Effector CD4-positive, alpha-beta T cell (primary cell): ENCODE data around the gene RARB.

Source experiments
- DNase-seq: peaks from one replicate; pipeline ENCODE4 v3.0.0-alpha.2; 2020

Gene RARB

GRCh38 chr3:25423780-25424588, 4.1 kb upstream of the RARB start:
- DNase-seq, result no peak

GRCh38 chr3:25424614-25425013, 3.4 kb upstream of the RARB start:
- DNase-seq, result no peak

DNA sequence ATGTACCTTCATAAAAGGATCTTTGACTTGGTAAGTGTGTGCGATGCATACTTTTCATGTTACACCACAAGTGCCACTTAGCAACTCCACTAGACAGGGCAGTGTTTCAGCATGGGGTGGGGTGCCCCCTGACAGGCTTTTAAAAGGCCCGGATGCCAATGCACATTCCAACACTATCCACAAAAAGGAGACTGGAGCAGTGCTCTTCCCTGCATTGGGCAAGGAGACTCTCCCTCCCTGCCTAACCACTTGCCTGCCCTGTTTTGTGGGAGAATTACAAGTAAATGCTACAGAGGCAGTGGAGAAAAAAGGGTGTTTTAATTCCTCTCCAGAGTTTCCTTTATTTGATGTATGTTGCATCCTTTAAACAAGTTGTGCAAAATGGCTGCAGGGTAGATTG, 1.7 kb upstream of the RARB start:
- no peak for DNase-seq

- DNase-seq, result no peak
Measured at GRCh38 chr3:25427155-25427554, 908 bp upstream of the RARB start.

GRCh38 chr3:25427563-25427941, 511 bp upstream of the RARB start:
- DNase-seq, result no peak

- no peak for DNase-seq
Measured at GRCh38 chr3:25428789-25429335, 799 bp downstream of the RARB start.

GRCh38 chr3:25429361-25430286, 1.6 kb downstream of the RARB start:
- no peak for DNase-seq

GRCh38 chr3:25430287-25430934, 2.3 kb downstream of the RARB start:
- DNase-seq, result no peak

GRCh38 chr3:25430935-25431770, 3.1 kb downstream of the RARB start:
- DNase-seq, result no peak

DNA sequence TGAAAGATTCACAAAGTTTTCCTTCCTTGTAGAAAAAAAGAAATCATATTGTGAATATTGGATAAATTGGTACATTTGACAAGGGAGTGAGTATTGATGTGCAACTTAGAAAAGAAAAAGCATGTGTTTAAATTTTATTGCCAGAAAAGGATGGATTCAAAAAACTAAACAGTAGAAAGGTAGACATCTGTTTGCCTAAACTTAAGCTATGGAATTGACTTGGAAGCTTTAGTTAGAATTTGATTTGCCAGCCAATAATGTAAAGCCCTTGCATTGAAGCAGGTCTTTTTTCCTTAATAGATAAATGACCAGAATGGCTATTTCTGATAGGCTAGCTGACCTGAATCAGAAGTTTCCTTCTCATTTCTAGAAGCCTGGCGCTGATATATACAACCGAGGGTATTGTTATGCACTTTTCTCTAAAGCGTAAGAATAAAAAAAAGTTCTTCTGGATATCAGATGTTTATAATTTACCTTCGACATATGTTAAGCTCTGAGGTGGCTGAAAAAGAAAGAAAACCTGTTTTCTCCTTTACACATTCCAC, 4.2 kb downstream of the RARB start:
- no peak for DNase-seq

DNA sequence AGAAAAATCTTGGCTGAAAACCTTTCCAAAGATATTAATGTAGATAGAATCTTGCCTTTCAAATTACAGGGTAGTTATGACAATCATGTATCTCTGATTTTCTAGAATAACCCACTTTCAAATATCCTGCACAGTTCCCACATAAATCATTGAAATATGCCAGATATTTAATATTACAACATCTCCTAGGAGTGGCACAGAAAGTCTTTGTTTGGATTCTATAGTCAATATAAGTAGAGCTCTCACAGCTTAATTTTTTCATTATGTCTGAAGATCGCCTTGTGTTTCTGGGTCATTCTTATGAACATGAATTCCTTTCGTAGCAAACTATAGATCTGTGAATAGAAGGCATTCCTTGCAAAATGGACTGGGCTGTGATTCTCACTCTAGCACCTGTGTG, 5.0 kb downstream of the RARB start:
- DNase-seq, result no peak

- DNase-seq, result no peak
Measured at GRCh38 chr3:25433868-25434267, 5.8 kb downstream of the RARB start.

GRCh38 chr3:25437953-25438352, 9.9 kb downstream of the RARB start:
- no peak for DNase-seq

GRCh38 chr3:25438791-25439555, 10.9 kb downstream of the RARB start:
- no peak for DNase-seq

DNA sequence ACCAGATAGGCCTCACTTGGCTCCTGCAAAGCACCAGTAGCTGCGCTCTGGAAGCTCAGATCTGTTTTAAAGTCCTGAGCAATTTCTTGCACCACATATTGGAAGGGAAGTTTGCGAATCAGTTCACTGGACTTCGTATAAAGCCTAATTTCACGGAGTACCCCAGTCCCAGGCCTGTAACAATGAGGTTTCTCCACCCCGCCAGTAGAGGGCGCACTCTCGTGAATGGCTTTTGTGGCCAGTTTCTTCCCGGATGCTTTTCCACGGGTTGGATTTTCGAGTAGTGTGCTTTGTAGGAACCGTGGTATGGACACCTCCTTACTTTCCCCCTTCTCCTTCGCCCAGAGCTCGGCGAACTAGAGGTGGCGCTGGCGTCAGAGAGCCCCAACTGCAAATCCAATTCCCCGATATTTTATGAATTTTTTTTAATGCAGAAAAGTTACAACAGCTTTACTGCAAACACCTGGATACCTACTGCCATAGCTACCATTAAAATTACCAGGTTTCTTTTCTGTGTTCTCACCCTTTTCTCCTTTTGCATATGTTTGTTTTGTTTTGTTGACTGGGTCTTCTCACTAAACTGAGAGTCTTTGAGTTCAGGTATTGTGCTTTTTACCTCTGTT, 13.3 kb downstream of the RARB start:
- DNase-seq, result peak; percentile 2

- DNase-seq, result no peak
Measured at GRCh38 chr3:25442486-25442885, 14.4 kb downstream of the RARB start.

DNA sequence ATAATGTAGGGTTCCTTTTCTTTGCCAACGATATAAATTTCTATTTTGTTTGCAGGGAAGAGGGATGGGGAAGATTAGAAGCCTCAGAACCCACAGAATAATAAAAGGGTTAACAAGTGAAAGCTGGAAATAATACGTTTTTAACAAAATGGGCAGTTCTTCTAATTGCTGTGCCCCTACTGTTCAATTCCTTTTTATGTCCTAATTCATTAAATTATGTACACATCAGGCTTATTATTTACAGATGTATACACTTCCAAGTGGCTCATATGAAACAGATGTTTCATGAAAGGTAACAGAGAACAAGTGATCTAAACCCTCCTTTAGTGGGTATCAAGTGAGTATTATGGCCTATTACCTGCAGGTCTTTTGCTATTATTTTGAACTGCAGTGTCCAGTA, 16.2 kb downstream of the RARB start:
- no peak for DNase-seq

DNA sequence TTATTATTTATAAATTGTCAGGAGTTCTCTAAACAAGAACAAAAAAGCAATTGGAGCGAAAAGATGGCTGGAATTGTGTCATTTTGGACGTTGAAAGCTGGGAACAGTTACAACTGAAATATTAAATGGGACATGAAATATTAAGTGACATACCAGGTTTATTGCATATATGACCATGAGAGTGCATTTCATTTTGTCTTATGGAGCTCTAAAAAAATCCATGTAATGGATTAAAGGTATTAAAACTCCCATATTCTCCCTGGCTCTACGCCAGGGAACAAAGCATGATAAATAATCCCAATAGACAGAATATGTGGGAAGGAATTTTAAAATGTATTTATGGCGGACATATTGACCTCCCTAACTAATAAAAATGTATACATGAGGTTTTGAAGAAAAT, 17.7 kb downstream of the RARB start:
- no peak for DNase-seq

- no peak for DNase-seq
Measured at GRCh38 chr3:25447285-25447684, 19.2 kb downstream of the RARB start.

DNA sequence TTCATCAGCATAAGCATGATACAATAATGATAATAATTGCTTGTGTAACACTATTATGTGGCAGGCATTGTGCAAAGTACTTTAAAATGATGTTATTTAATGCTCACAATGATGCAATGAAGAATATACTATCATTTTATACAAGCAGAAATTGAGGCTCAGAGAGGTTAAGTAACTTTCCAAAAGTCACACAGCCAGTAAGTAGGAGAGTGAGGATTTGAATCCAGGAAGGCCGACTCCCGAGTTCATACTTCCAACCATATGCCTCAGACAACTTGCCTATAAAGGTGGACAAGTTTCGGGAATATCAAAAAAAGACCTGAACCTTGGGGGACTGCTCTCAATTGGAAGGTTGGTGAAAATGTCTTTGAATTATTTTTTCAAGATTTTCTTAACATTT, 19.9 kb downstream of the RARB start:
- DNase-seq, result no peak
